Activated CD4-positive, alpha-beta T cell treated with anti-CD3 and anti-CD28 coated beads, Interleukin-2, amount 10 ng/mL, durations not matched to agents 24 days and 14 days (primary cell): ENCODE results near the gene RPH3AL. TPM values are rescaled to one million over a fixed set of nuclear protein-coding genes. Genes with fewer than 3 reads are reported as not detected.
"Not testable (repeated sequence)": the region's sequence is repeated elsewhere in the genome, so short reads cannot be mapped to it uniquely, and the experiment has no call there.

Source experiments
- DNase-seq: peaks from one replicate; pipeline ENCODE4 v3.0.0; 2022
- H3K27ac Mint-ChIP-seq: one replicate; pipeline ENCODE4 v1.8.0; 2022; ENCODE audit warnings: mild to moderate bottlenecking, mixed read lengths
- H3K27me3 Mint-ChIP-seq: one replicate; pipeline ENCODE4 v1.8.0; 2022; ENCODE audit warnings: mixed read lengths
- H3K36me3 Mint-ChIP-seq: one replicate; pipeline ENCODE4 v1.8.0; 2022; ENCODE audit warnings: low read depth, mild to moderate bottlenecking, mixed read lengths
- H3K4me1 Mint-ChIP-seq: one replicate; pipeline ENCODE4 v1.8.0; 2021; ENCODE audit warnings: mixed read lengths
- H3K4me3 Mint-ChIP-seq: one replicate; pipeline ENCODE4 v1.8.0; 2022; ENCODE audit warnings: mild to moderate bottlenecking, moderate library complexity, mixed read lengths
- H3K9me3 Mint-ChIP-seq: one replicate; pipeline ENCODE4 v1.8.0; 2021; ENCODE audit warnings: mixed read lengths
- intact Hi-C: fragments of 100-400 bp; cut with micrococcal nuclease; formaldehyde crosslinking; loops from one replicate; pipeline ENCODE4 v1.15.1; 2023
- total RNA-seq: library from RNA; stranded (reverse); gene quantifications from 2 replicates; pipeline ENCODE4 v1.2.3, GENCODE V29; 2022

Gene RPH3AL
- total RNA-seq, 1 donor from 2014 or later, result 3.7 TPM

DNA sequence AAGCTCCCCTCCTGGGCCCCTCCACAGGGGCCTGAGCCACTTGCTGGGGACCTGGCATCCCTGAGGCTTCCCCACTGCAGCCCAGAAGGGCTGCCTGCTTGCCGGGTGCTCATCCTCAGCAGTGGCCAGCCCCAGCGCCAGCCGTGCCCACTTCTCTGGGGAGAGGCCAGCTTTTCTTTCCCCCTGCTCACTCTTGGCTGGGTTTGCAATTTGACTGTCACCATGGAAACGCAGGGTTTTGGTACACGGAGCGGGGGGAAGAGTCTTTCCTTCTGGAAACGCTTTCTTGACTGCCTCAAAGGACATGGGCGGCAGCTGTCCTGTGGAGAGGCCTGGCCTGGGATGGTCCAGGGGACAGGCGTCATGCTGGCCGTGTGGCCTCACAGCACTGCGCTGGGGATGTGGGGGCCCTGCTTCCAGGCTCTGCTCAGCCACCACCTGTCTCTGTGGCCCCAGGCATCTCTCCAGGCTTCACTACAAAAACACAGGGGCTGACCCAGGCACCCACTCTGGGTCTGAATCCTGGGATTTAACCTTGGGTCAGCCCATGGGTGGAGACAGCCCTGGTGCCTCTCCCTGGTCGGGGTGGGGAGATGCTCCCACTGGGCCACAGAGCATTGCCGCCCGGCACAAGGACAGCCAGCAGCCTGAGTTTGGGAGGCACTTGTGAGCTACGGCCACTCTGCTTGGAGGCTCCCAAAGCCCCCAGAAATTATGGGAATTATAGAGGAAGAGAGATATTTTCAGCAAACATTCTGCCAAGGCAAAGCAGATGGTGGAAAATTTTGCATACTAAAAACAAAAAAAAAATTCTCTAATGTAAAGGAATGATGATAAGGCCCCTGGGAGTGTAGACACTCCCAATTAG, 125.3 kb downstream of the RPH3AL start:
- no peak overlapping the region for H3K27ac Mint-ChIP-seq
- no peak for DNase-seq

DNA sequence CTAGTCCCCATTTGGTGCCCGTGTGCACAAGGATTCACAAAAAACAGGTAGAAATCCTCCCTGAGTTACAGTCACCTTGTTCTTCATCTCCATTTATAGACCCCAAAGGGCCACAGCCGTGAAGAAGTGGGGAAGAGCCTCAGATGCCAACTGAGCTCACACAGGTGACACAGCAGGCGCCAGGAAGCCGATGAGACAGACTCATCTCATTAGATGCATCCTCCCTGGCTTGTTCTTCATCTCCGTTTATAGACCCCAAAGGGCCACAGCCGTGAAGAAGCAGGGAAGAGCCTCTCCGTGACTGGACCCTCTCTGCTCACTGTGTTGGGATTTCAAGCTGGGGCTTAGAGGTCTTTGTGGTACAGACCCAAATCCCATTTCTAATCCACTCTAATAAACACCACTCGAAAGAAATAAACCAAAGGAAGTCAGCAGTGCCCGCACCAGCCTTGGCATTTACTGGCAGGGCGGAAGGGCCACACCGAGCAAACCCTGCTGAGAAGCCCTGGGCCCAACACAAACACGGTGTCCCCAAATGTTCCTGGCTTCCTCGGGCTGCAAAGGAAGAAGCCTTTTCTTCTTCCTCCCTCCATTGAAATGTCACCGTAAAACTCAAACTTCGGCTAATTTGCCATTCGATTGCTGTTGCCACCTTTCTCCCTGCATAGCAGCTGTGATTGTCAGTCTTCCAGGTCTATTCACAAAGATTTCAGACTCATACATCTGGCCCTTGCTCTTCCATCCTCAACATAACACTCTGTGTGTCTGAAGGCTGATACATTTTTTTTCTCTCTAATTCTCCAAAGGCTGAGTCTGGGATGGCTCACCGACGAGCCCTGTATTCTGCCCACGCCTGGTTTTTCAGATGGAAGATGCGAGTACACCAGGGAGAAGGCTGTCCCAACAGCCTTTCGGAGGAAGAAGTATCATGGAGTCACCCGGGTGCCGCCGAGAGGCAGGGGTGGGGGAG, 126.2 kb downstream of the RPH3AL start:
- intact Hi-C loops, result no loop called here
- Mint-ChIP-seq H3K27me3 (no peaks in the 10 kb centered on the region), H3K36me3 (no peaks in the 10 kb centered on the region)

More for the DNA sequence above, 125.3 kb downstream of the RPH3AL start:
- Mint-ChIP-seq H3K36me3 (no peaks in the 10 kb centered on the region), H3K4me3 (no peak overlapping the region), H3K4me1 (no peaks in the 10 kb centered on the region), H3K9me3 (no peaks in the 10 kb centered on the region), H3K27me3 (no peaks in the 10 kb centered on the region)
- intact Hi-C loops, result no loop called here

GRCh38 chr17:225551-225950, 127.1 kb downstream of the RPH3AL start:
- intact Hi-C loops, result no loop called here
- no peaks in the 10 kb centered on the region for H3K9me3 Mint-ChIP-seq
- no peaks in the 10 kb centered on the region for H3K4me1 Mint-ChIP-seq
- no peak overlapping the region for H3K27ac Mint-ChIP-seq
- no peaks in the 10 kb centered on the region for H3K36me3 Mint-ChIP-seq
- H3K27me3 Mint-ChIP-seq, result no peaks in the 10 kb centered on the region
- no peak overlapping the region for H3K4me3 Mint-ChIP-seq
- no peak for DNase-seq

More for the DNA sequence above, 126.2 kb downstream of the RPH3AL start:
- Mint-ChIP-seq H3K4me1 (no peaks in the 10 kb centered on the region), H3K9me3 (no peaks in the 10 kb centered on the region), H3K27ac (no peak overlapping the region), H3K4me3 (no peak overlapping the region)
- no peak for DNase-seq

DNA sequence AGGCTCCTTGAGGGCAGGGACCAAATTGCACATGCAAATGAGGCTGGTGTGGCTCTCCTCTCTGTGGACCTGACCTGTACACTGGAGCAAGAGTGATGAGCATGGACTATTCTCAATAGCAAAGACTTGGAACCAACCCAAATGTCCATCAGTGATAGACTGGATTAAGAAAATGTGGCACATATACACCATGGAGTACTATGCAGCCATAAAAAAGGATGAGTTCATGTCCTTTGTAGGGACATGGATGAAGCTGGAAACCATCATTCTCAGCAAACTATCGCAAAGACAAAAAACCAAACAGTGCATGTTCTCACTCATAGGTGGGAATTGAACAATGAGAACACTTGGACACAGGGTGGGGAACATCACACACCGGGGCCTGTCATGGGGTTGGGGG, 128.0 kb downstream of the RPH3AL start:
- H3K4me1 Mint-ChIP-seq, H3K9me3 Mint-ChIP-seq, H3K27ac Mint-ChIP-seq, DNase-seq, H3K4me3 Mint-ChIP-seq, intact Hi-C loops, H3K27me3 Mint-ChIP-seq, H3K36me3 Mint-ChIP-seq: not testable (repeated sequence)

GRCh38 chr17:223723-224471, 128.7 kb downstream of the RPH3AL start:
- no peak for DNase-seq
- no peak overlapping the region for H3K4me3 Mint-ChIP-seq
- H3K9me3 Mint-ChIP-seq, result no peaks in the 10 kb centered on the region

DNA sequence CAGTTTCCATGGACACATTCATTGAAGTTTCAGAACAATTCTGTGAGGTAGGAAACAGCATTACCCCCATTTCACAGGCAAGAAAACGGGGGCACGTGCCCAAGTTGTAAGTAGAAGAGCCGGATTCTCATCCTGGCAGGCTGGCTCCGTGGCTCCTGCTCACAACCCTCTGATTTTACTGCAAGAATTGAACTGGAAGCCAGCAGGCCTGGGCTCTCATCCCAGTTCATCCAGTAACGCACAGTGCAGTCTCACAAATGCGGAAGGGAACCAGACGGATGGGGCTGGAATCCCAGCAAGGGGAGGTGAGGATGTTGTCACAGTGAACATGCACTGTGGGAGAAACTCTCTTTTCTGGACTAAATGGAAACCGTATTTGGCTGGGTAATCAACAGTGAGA, 130.4 kb downstream of the RPH3AL start:
- Mint-ChIP-seq H3K9me3 (no peaks in the 10 kb centered on the region), H3K36me3 (no peaks in the 10 kb centered on the region), H3K4me3 (no peak overlapping the region), H3K27me3 (no peaks in the 10 kb centered on the region), H3K4me1 (no peaks in the 10 kb centered on the region), H3K27ac (no peak overlapping the region)
- intact Hi-C loops, result no loop called here
- no peak for DNase-seq

More at GRCh38 chr17:223723-224471, 128.7 kb downstream of the RPH3AL start:
- H3K27ac Mint-ChIP-seq, result no peak overlapping the region
- no peaks in the 10 kb centered on the region for H3K27me3 Mint-ChIP-seq
- H3K36me3 Mint-ChIP-seq, result no peaks in the 10 kb centered on the region
- intact Hi-C loops, result no loop called here
- H3K4me1 Mint-ChIP-seq, result no peaks in the 10 kb centered on the region

DNA sequence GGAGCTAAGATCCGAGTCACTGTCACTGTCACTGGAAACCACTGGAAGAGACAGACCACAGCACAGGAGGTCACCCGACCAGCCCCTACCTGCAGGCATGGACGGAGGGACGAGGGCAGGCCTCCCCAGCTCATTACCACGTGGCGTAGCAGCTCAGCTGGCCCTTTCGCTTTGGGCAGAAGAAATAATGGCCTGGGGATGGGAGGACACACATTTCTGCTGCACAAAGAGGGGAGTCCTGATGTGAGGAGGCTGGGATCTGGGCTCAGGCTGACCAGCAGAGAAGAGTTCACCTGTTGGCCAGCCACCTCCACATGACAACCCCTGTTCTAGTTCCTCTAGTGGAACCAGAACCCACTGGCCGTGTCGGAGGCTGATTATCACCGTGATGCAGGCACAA, 132.9 kb downstream of the RPH3AL start:
- Mint-ChIP-seq H3K27ac (no peak overlapping the region), H3K4me3 (no peak overlapping the region), H3K4me1 (no peaks in the 10 kb centered on the region), H3K27me3 (no peaks in the 10 kb centered on the region), H3K9me3 (no peaks in the 10 kb centered on the region), H3K36me3 (no peaks in the 10 kb centered on the region)
- no peak for DNase-seq
- intact Hi-C loops, result no loop called here

DNA sequence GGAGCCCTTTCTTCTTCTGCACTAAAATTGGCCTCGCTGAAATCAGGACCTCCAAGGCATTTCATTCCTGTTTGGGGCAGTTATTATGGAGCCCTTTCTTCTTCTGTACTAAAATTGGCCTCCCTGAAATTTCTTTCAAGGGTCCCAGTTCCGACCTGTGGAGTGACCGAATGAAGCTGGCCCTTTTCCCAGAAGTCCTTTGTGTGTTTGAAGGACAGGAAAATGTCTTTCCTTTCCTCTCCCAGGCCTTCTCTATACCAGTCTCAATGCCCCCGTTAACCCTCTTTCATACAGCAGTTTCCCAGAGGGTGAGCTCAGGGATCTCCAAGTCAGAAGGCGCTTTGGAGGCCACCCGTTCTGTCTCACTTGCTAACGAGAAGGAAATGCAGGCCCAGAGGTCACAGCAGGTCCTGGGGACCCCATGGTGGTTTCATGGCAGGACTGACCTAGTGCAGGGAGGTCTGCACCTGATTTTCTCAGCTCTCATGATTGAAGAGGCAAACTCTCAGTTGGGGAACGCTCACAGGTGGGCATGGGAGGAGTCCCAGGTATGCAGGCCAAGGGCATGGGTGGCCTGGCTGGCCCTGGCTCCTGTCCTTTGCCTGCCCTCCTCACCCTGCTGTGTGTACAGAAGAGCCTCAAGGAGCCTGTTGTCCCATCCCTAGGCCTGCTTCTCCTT, 134.0 kb downstream of the RPH3AL start:
- H3K27ac Mint-ChIP-seq, result no peak overlapping the region
- no peak for DNase-seq
- no peaks in the 10 kb centered on the region for H3K4me1 Mint-ChIP-seq

DNA sequence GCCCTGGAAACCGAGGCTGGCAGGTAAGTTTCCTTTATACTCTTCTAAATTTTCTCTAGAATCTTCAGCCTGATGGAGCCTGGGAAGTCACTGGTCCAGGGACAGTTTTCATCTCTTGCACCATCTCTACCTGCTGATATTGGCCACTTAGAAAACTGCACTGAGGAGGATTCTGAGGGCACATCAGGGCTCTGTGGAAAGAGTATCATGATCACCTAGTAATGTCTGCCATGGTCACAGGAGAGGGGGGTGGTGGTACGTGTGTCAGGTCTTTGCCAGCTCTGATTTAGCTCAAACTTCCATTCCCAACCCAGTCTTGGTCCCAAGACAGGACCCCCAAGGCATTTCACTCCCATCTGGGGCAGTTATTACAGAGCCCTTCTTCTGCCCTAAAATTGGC, 136.0 kb downstream of the RPH3AL start:
- H3K9me3 Mint-ChIP-seq, result no peaks in the 10 kb centered on the region
- no peak for DNase-seq
- no peak overlapping the region for H3K4me3 Mint-ChIP-seq
- H3K36me3 Mint-ChIP-seq, result no peaks in the 10 kb centered on the region
- intact Hi-C loops, result no loop called here
- H3K4me1 Mint-ChIP-seq, result no peaks in the 10 kb centered on the region
- H3K27me3 Mint-ChIP-seq, result no peaks in the 10 kb centered on the region
- H3K27ac Mint-ChIP-seq, result no peak overlapping the region

More for the DNA sequence above, 134.0 kb downstream of the RPH3AL start:
- no peak overlapping the region for H3K4me3 Mint-ChIP-seq
- no peaks in the 10 kb centered on the region for H3K9me3 Mint-ChIP-seq
- intact Hi-C loops, result no loop called here
- no peaks in the 10 kb centered on the region for H3K27me3 Mint-ChIP-seq
- H3K36me3 Mint-ChIP-seq, result no peaks in the 10 kb centered on the region

- H3K27me3 Mint-ChIP-seq, H3K4me1 Mint-ChIP-seq, DNase-seq, H3K27ac Mint-ChIP-seq, H3K4me3 Mint-ChIP-seq, intact Hi-C loops, H3K9me3 Mint-ChIP-seq, H3K36me3 Mint-ChIP-seq: not testable (repeated sequence)
Observed at GRCh38 chr17:215563-216478, 136.8 kb downstream of the RPH3AL start.

- no peaks in the 10 kb centered on the region for H3K4me1 Mint-ChIP-seq
- H3K27me3 Mint-ChIP-seq, result no peaks in the 10 kb centered on the region
- intact Hi-C loops, result no loop called here
- H3K36me3 Mint-ChIP-seq, result no peaks in the 10 kb centered on the region
- H3K4me3 Mint-ChIP-seq, result no peak overlapping the region
- DNase-seq, result no peak
- H3K27ac Mint-ChIP-seq, result no peak overlapping the region
- H3K9me3 Mint-ChIP-seq, result no peaks in the 10 kb centered on the region
Observed at GRCh38 chr17:214881-215331, 137.7 kb downstream of the RPH3AL start.

GRCh38 chr17:213286-214105, 139.1 kb downstream of the RPH3AL start:
- no peak overlapping the region for H3K4me3 Mint-ChIP-seq
- H3K27me3 Mint-ChIP-seq, result peaks cover 4% of the 10 kb centered on the region
- H3K4me1 Mint-ChIP-seq, result no peaks in the 10 kb centered on the region

More at GRCh38 chr17:213286-214105, 139.1 kb downstream of the RPH3AL start:
- no peak overlapping the region for H3K27ac Mint-ChIP-seq
- intact Hi-C loops, result no loop called here
- no peaks in the 10 kb centered on the region for H3K9me3 Mint-ChIP-seq
- no peaks in the 10 kb centered on the region for H3K36me3 Mint-ChIP-seq
- no peak for DNase-seq
